ENCODE data around the gene OR2AG1.
"Not testable (repeated sequence)": the region's sequence is repeated elsewhere in the genome, so short reads cannot be mapped to it uniquely, and the experiment has no call there.

Gene OR2AG1

GRCh38 chr11:6790546-6790945, 7.7 kb downstream of the OR2AG1 start:
- no peak for DNase-seq (ENCODE audit: low read depth in 2 of 2)

GRCh38 chr11:6794639-6795038, 11.8 kb downstream of the OR2AG1 start:
- no peak for DNase-seq (ENCODE audit: low read depth in 2 of 2)

- no peak for DNase-seq (ENCODE audit: low read depth in 2 of 2)
Observed at GRCh38 chr11:6799402-6799801, 16.6 kb downstream of the OR2AG1 start, which contains the start of gene OR6A2. TSS of gene OR6A2 (minus strand) at chr11:6799689. CDS start at chr11:6795708, 3,981 bp downstream.

GRCh38 chr11:6801075-6801474, 18.3 kb downstream of the OR2AG1 start:
- DNase-seq (ENCODE audit: low read depth in 2 of 2), result not testable (repeated sequence)

GRCh38 chr11:6812390-6813005, 29.7 kb downstream of the OR2AG1 start:
- DNase-seq (ENCODE audit: low read depth in 2 of 2), result peak; percentile 12

GRCh38 chr11:6813656-6814055, 30.8 kb downstream of the OR2AG1 start:
- DNase-seq (ENCODE audit: low read depth in 2 of 2), result no peak

- no peak for DNase-seq (ENCODE audit: low read depth in 2 of 2)
Observed at GRCh38 chr11:6817694-6818093, 34.9 kb downstream of the OR2AG1 start.

GRCh38 chr11:6818967-6819366, 36.1 kb downstream of the OR2AG1 start:
- no peak for DNase-seq (ENCODE audit: low read depth in 2 of 2)

GRCh38 chr11:6824136-6824823, 41.5 kb downstream of the OR2AG1 start:
- no peak for DNase-seq (ENCODE audit: low read depth in 2 of 2)

- no peak for DNase-seq (ENCODE audit: low read depth in 2 of 2)
Observed at GRCh38 chr11:6825231-6825744, 42.5 kb downstream of the OR2AG1 start.

GRCh38 chr11:6828103-6828502, 45.3 kb downstream of the OR2AG1 start:
- no peak for DNase-seq (ENCODE audit: low read depth in 2 of 2)

GRCh38 chr11:6833356-6833755, 50.5 kb downstream of the OR2AG1 start:
- DNase-seq (ENCODE audit: low read depth in 2 of 2), result no peak

- DNase-seq (ENCODE audit: low read depth in 2 of 2), result no peak
Observed at GRCh38 chr11:6834021-6834420, 51.2 kb downstream of the OR2AG1 start.
